HEK293T (cell line): ENCODE data around the gene SNRNP70.
"Not testable (repeated sequence)": the region's sequence is repeated elsewhere in the genome, so short reads cannot be mapped to it uniquely, and the experiment has no call there.

Experiments
- CTCF ChIA-PET: fragments of 350-600 bp; formaldehyde crosslinking; extraction: SDS; loops from one replicate; lab custom pipeline; 2021; ENCODE audit warnings: antibody characterized with exemption, inconsistent platforms; lab: Yijun Ruan, JAX
- POLR2A ChIA-PET: fragments of 350-600 bp; formaldehyde crosslinking; extraction: SDS; loops from one replicate; lab custom pipeline; 2020; ENCODE audit warnings: antibody characterized with exemption, inconsistent platforms; lab: Yijun Ruan, JAX
- DNase-seq: peaks from one replicate; pipeline ENCODE4 v3.0.0; 2012; ENCODE audit warnings: mixed read lengths; ENCODE audit errors: extremely low spot score
- ARNT ChIP-seq: fragments of 450-650 bp; IDR thresholded peaks from 2 replicates; pipeline ENCODE4 v1.6.1; 2017; ENCODE audit warnings: mild to moderate bottlenecking
- BHLHE40 ChIP-seq: fragments of 450-650 bp; IDR thresholded peaks from 2 replicates; pipeline ENCODE4 v1.6.1; 2016; ENCODE audit warnings: mild to moderate bottlenecking, moderate library complexity, borderline replicate concordance
- CTBP1 ChIP-seq: fragments of 450-650 bp; IDR thresholded peaks from 2 replicates; pipeline ENCODE4 v1.6.1; 2016; ENCODE audit warnings: borderline replicate concordance
- ELF4 ChIP-seq: fragments of 450-650 bp; IDR thresholded peaks from 2 replicates; pipeline ENCODE4 v1.6.1; 2017; ENCODE audit warnings: antibody characterized with exemption
- FOXA1 ChIP-seq: fragments of 450-650 bp; IDR thresholded peaks from 2 replicates; pipeline ENCODE4 v1.6.1; 2016; ENCODE audit warnings: mild to moderate bottlenecking
- FOXK2 ChIP-seq: fragments of 450-650 bp; IDR thresholded peaks from 2 replicates; pipeline ENCODE4 v1.6.1; 2016; ENCODE audit warnings: mild to moderate bottlenecking
- FOXM1 ChIP-seq: fragments of 450-650 bp; IDR thresholded peaks from 2 replicates; pipeline ENCODE4 v1.6.1; 2017; ENCODE audit warnings: mild to moderate bottlenecking, borderline replicate concordance
- HDGF ChIP-seq: fragments of 450-650 bp; IDR thresholded peaks from 2 replicates; pipeline ENCODE4 v1.6.1; 2017; ENCODE audit warnings: antibody characterized with exemption, borderline replicate concordance
- L3MBTL2 ChIP-seq: fragments of 450-650 bp; conservative IDR thresholded peaks from 2 replicates; pipeline ENCODE4 v1.6.1; 2016; ENCODE audit warnings: mild to moderate bottlenecking
- LEF1 ChIP-seq: fragments of 450-650 bp; IDR thresholded peaks from 2 replicates; pipeline ENCODE4 v1.6.1; 2017; ENCODE audit warnings: mild to moderate bottlenecking, borderline replicate concordance
- NFRKB ChIP-seq: fragments of 450-650 bp; IDR thresholded peaks from 2 replicates; pipeline ENCODE4 v1.6.1; 2016; ENCODE audit warnings: mild to moderate bottlenecking, moderate library complexity
- PKNOX1 ChIP-seq: fragments of 450-650 bp; IDR thresholded peaks from 2 replicates; pipeline ENCODE4 v1.6.1; 2016
- SP1 ChIP-seq: fragments of 450-650 bp; IDR thresholded peaks from 2 replicates; pipeline ENCODE4 v1.6.1; 2017
- SUZ12 ChIP-seq: fragments of 450-650 bp; IDR thresholded peaks from 2 replicates; pipeline ENCODE4 v1.6.1; 2016; ENCODE audit warnings: mild to moderate bottlenecking
- TARDBP ChIP-seq: fragments of 450-650 bp; IDR thresholded peaks from 2 replicates; pipeline ENCODE4 v1.6.1; 2016
- ZNF384 ChIP-seq: fragments of 450-650 bp; IDR thresholded peaks from 2 replicates; pipeline ENCODE4 v1.6.1; 2016

Gene SNRNP70

GRCh38 chr19:49069026-49069425 is 16.2 kb upstream of the SNRNP70 start:
- ChIA-PET CTCF (no interaction called here), POLR2A (interaction anchor here (0.9 kb wide), 2 partner anchors 71 to 76 kb away, joined by 3 read pairs; partner anchors contain the start of genes GYS1 and RUVBL2)
- no peak for TF ChIP-seq HDGF
- no peak for TF ChIP-seq CTBP1
- DNase-seq = no peak

GRCh38 chr19:49070416-49070815 is 14.8 kb upstream of the SNRNP70 start:
- no peak for TF ChIP-seq CTBP1
- no peak for TF ChIP-seq L3MBTL2
- TF ChIP-seq FOXK2 = no peak
- no peak for TF ChIP-seq FOXM1
- no peak for TF ChIP-seq SP1
- TF ChIP-seq ELF4 = no peak
- no peak for TF ChIP-seq LEF1
- TF ChIP-seq FOXA1 = no peak
- no peak for DNase-seq
- CTCF ChIA-PET = no interaction called here
- POLR2A ChIA-PET = no interaction called here

GRCh38 chr19:49071860-49072547 is 13.2 kb upstream of the SNRNP70 start:
- ChIA-PET CTCF (no interaction called here), POLR2A (no interaction called here)

GRCh38 chr19:49073514-49074378 is 11.5 kb upstream of the SNRNP70 start:
- POLR2A ChIA-PET = interaction anchor here (1.0 to 1.5 kb wide), 4 partner anchors 12 to 80 kb away, joined by 3 to 10 read pairs (median 4); partner anchors contain the start of genes GYS1 and RUVBL2
- TF ChIP-seq BHLHE40 (no peak), L3MBTL2 (no peak), LEF1 (no peak), ZNF384 (no peak), FOXA1 (no peak), FOXK2 (no peak), ARNT (no peak), SP1 (no peak), NFRKB (no peak), PKNOX1 (no peak), FOXM1 (no peak), HDGF (no peak), ELF4 (no peak), CTBP1 (no peak), TARDBP (no peak), SUZ12 (no peak)
- CTCF ChIA-PET = interaction anchor here (0.6 to 1.7 kb wide), 22 partner anchors 9 to 354 kb away, joined by 3 to 10 read pairs (median 4); partner anchors contain the start of genes GYS1, NTF4 and RUVBL2
- DNase-seq = peak; percentile 70

More at GRCh38 chr19:49071860-49072547, 13.2 kb upstream of the SNRNP70 start:
- peak; percentile 48 for DNase-seq
- TF ChIP-seq SP1 (no peak), ELF4 (no peak), L3MBTL2 (peak; percentile 67), FOXK2 (no peak)

GRCh38 chr19:49074869-49075268 is 10.4 kb upstream of the SNRNP70 start:
- ChIA-PET POLR2A (interaction anchor here (1.5 kb wide), 1 partner anchor 81 kb away, joined by 10 read pairs; the partner anchor contains the start of genes GYS1 and RUVBL2), CTCF (interaction anchor here (0.9 to 1.7 kb wide), 5 partner anchors 10 to 124 kb away, joined by 4 to 10 read pairs (median 5); partner anchors contain the start of gene NTF4)
- not testable (repeated sequence) for DNase-seq

GRCh38 chr19:49080392-49080791 is 4.9 kb upstream of the SNRNP70 start:
- TF ChIP-seq HDGF (no peak), ELF4 (no peak), LEF1 (no peak), ARNT (no peak), BHLHE40 (no peak), TARDBP (no peak), NFRKB (no peak)
- POLR2A ChIA-PET = no interaction called here
- no peak for DNase-seq
- CTCF ChIA-PET = no interaction called here

GRCh38 chr19:49081273-49081672 is 4.0 kb upstream of the SNRNP70 start:
- CTCF ChIA-PET = no interaction called here
- POLR2A ChIA-PET = no interaction called here
- DNase-seq = no peak
- TF ChIP-seq PKNOX1 (no peak), SUZ12 (no peak), CTBP1 (no peak), TARDBP (no peak), FOXA1 (no peak), FOXM1 (no peak), L3MBTL2 (no peak), ZNF384 (no peak), ARNT (no peak), SP1 (no peak), ELF4 (no peak), HDGF (no peak), LEF1 (no peak), NFRKB (no peak), FOXK2 (no peak)
